AG04450 (cell line): ENCODE measurements around the gene STARD10. TPM values are rescaled to one million over a fixed set of nuclear protein-coding genes. Genes with fewer than 3 reads are reported as not detected.

ENCODE experiments used
- CTCF ChIA-PET: fragments of 300-600, 350-600 bp; formaldehyde crosslinking; extraction: SDS; loops from one replicate; lab custom pipeline; 2022; ENCODE audit warnings: antibody characterized with exemption, inconsistent platforms; lab: Charles Lee
- POLR2A ChIA-PET: fragments of 350-600 bp; formaldehyde crosslinking; extraction: SDS; loops from one replicate; lab custom pipeline; 2021; ENCODE audit warnings: antibody characterized with exemption, inconsistent platforms; lab: Yijun Ruan, JAX
- DNase-seq: peaks from one replicate; pipeline ENCODE4 v3.0.0-alpha.2; 2011; ENCODE audit warnings: low read depth, low spot score
- H3K27ac ChIP-seq: one replicate; pipeline ENCODE4 v1.5.1; 2012; ENCODE audit warnings: low read depth, low read length, control low read depth
- H3K27me3 ChIP-seq: one replicate; pipeline ENCODE4 v1.6.0; 2012; ENCODE audit warnings: low read length; ENCODE audit not compliant: control insufficient read depth, insufficient read depth
- H3K4me3 ChIP-seq: 2 replicates; pipeline ENCODE4 v1.5.1; 2011; ENCODE audit warnings: mild to moderate bottlenecking, low read depth, low read length, control low read depth
- H3K9me3 ChIP-seq: 2 replicates; pipeline ENCODE4 v1.5.1; 2012; ENCODE audit warnings: low read length; ENCODE audit not compliant: control insufficient read depth, insufficient read depth
- CTCF ChIP-seq: IDR thresholded peaks from 2 replicates; pipeline ENCODE4 v1.5.1; 2011; ENCODE audit warnings: low read depth, low read length, control low read depth, inconsistent platforms
- polyA plus RNA-seq: library from polyadenylated mRNA; depleted of rRNA; stranded (reverse); fragments of >200 nt; gene quantifications from 2 replicates; pipeline ENCODE4 v1.2.3, GENCODE V29; 2011

Gene STARD10
- polyA plus RNA-seq, 1 experiment: 38.4 TPM

GRCh38 chr11:72752088-72752914 is 41.5 kb downstream of the STARD10 start, which contains the start of gene ARAP1:
Gene ARAP1, minus strand, starts transcription at chr11:72752408. Its CDS starts 25,280 bp downstream, at chr11:72727128.
- Histone ChIP-seq H3K9me3 (no peaks in the 10 kb centered on the region), H3K4me3 (peak within 1 kb of the TSS; percentile 79), H3K27ac (peak within 1 kb of the TSS; percentile 31), H3K27me3 (no peaks in the 10 kb centered on the region)
- TF ChIP-seq CTCF: no peak
- ChIA-PET POLR2A (interaction anchor here (0.6 kb wide), 1 partner anchor 19 kb away, joined by 3 read pairs; no protein-coding TSS in a partner anchor), CTCF (no interaction called here)
- DNase-seq: no peak

- no peak for DNase-seq
- ChIA-PET POLR2A (no interaction called here), CTCF (no interaction called here)
- no peaks in the 10 kb centered on the region for H3K9me3 ChIP-seq
- H3K27ac ChIP-seq: no peak overlapping the region
- no peak for TF ChIP-seq CTCF
- peak overlapping the region; percentile 79 for H3K4me3 ChIP-seq
- H3K27me3 ChIP-seq: no peaks in the 10 kb centered on the region
These were observed 42.4 kb downstream of the STARD10 start for GRCh38 chr11:72751116-72752087.

- TF ChIP-seq CTCF: no peak
- H3K4me3 ChIP-seq: no peak overlapping the region
- H3K27me3 ChIP-seq: no peaks in the 10 kb centered on the region
- no peak overlapping the region for H3K27ac ChIP-seq
- H3K9me3 ChIP-seq: no peaks in the 10 kb centered on the region
- CTCF ChIA-PET: no interaction called here
- POLR2A ChIA-PET: no interaction called here
- DNase-seq: no peak
These were observed 43.2 kb downstream of the STARD10 start for GRCh38 chr11:72750556-72751115.

GRCh38 chr11:72750086-72750485 is 43.8 kb downstream of the STARD10 start:
- H3K9me3 ChIP-seq: no peaks in the 10 kb centered on the region
- CTCF ChIA-PET: no interaction called here
- TF ChIP-seq CTCF: no peak
- POLR2A ChIA-PET: no interaction called here
- no peak overlapping the region for H3K4me3 ChIP-seq
- DNase-seq: no peak
- H3K27ac ChIP-seq: no peak overlapping the region
- no peaks in the 10 kb centered on the region for H3K27me3 ChIP-seq
